Liver (tissue), 9 donors: ENCODE results near the gene ANKRD2. TPM values are rescaled to one million over a fixed set of nuclear protein-coding genes. Genes with fewer than 3 reads are reported as not detected.

Experiments used
- DNase-seq: peaks from one replicate; pipeline ENCODE4 v3.0.0-alpha.2; 2017; ENCODE audit warnings: low spot score
- H3K27ac ChIP-seq, 2 donors: one replicate each; pipeline ENCODE4 v1.7.0; 2013; ENCODE audit warnings: inconsistent platforms in 2 of 2, low read length in 2 of 2, control low read depth in 1 of 2, low read depth in 1 of 2, mild to moderate bottlenecking in 1 of 2
- H3K27me3 ChIP-seq, 4 donors: one replicate each; pipeline versions ENCODE4 v1.6.1 to v1.7.0; 2013; ENCODE audit warnings: low read length in 3 of 4, inconsistent platforms in 1 of 4, mild to moderate bottlenecking in 1 of 4, moderate library complexity in 1 of 4; ENCODE audit not compliant: control insufficient read depth in 4 of 4, insufficient read depth in 4 of 4
- H3K36me3 ChIP-seq, 4 donors: one replicate each; pipeline versions ENCODE4 v1.6.1 to v1.7.0; 2013; ENCODE audit warnings: low read length in 3 of 4, mild to moderate bottlenecking in 3 of 4, low read depth in 1 of 4, moderate library complexity in 1 of 4; ENCODE audit not compliant: control insufficient read depth in 4 of 4, insufficient read depth in 3 of 4
- H3K4me1 ChIP-seq, 4 donors: one replicate each; pipeline versions ENCODE4 v1.6.1 to v1.7.0; 2013; ENCODE audit warnings: low read length in 3 of 4, mild to moderate bottlenecking in 3 of 4, moderate library complexity in 1 of 4; ENCODE audit not compliant: control insufficient read depth in 4 of 4, insufficient read depth in 4 of 4
- H3K4me3 ChIP-seq, 3 donors: one replicate each; pipeline versions ENCODE4 v1.6.1 to v1.7.0; 2013; ENCODE audit warnings: low read length in 3 of 3, control low read depth in 1 of 3, low read depth in 1 of 3, mild to moderate bottlenecking in 1 of 3
- H3K9ac ChIP-seq, 2 donors: one replicate each; pipeline ENCODE4 v1.7.0; 2013; ENCODE audit warnings: low read length in 2 of 2, mild to moderate bottlenecking in 2 of 2, moderate library complexity in 2 of 2, control low read depth in 1 of 2, low read depth in 1 of 2
- H3K9me3 ChIP-seq, 4 donors: one replicate each; pipeline versions ENCODE4 v1.6.1 to v1.7.0; 2013; ENCODE audit warnings: low read length in 3 of 4; ENCODE audit not compliant: control insufficient read depth in 4 of 4
- CTCF ChIP-seq: fragments of 150-350 bp; IDR thresholded peaks from 2 replicates; pipeline ENCODE4 v1.5.1; 2017; ENCODE audit warnings: improper control_type of control experiment, low read depth, low read length; ENCODE audit not compliant: missing input control
- FOXA2 ChIP-seq: IDR thresholded peaks from 2 replicates; pipeline ENCODE4 v1.6.1; 2016; ENCODE audit warnings: antibody characterized with exemption
- HNF4A ChIP-seq, 2 donors: conservative IDR thresholded peaks; 2 replicates each; pipeline ENCODE4 v1.6.1; 2016; ENCODE audit warnings: antibody characterized with exemption in 2 of 2, mild to moderate bottlenecking in 2 of 2
- HNF4G ChIP-seq: IDR thresholded peaks from 2 replicates; pipeline ENCODE4 v1.6.1; 2016; ENCODE audit warnings: antibody characterized with exemption
- JUND ChIP-seq, 2 donors: IDR thresholded peaks; 2 replicates each; pipeline ENCODE4 v1.6.1; 2016; ENCODE audit warnings: antibody characterized with exemption in 2 of 2
- NR2F2 ChIP-seq: IDR thresholded peaks from 2 replicates; pipeline ENCODE4 v1.6.1; 2016; ENCODE audit warnings: antibody characterized with exemption
- RAD21 ChIP-seq, 2 donors: IDR thresholded peaks; 2 replicates each; pipeline ENCODE4 v1.6.1; 2016; ENCODE audit warnings: antibody characterized with exemption in 2 of 2, mild to moderate bottlenecking in 2 of 2
- RXRA ChIP-seq, 2 donors: IDR thresholded peaks; 2 replicates each; pipeline ENCODE4 v1.6.1; 2017 to 2018; ENCODE audit warnings: antibody characterized with exemption in 2 of 2, mild to moderate bottlenecking in 1 of 2
- SP1 ChIP-seq: IDR thresholded peaks from 2 replicates; pipeline ENCODE4 v1.6.1; 2018; ENCODE audit warnings: antibody characterized with exemption, mild to moderate bottlenecking
- TAF1 ChIP-seq: conservative IDR thresholded peaks from 2 replicates; pipeline ENCODE4 v1.6.1; 2016; ENCODE audit warnings: antibody characterized with exemption, mild to moderate bottlenecking
- YY1 ChIP-seq: IDR thresholded peaks from 2 replicates; pipeline ENCODE4 v1.6.1; 2016; ENCODE audit warnings: antibody characterized with exemption, mild to moderate bottlenecking
- WGBS: extraction: QIAGEN DNeasy Blood & Tissue Kit; methylation state at CpG from one replicate; pipeline ENCODE4 v1.1.7; 2013; 5-methylcytosine and 5-hydroxymethylcytosine counted together
- polyA plus RNA-seq, 2 donors: library from polyadenylated mRNA; stranded (reverse) in 1 of 2; unstranded in 1 of 2; fragments of 200-250 nt in 1 of 2; fragments of >200 nt in 1 of 2; fragmentation: Nextera tagmentation in 1 of 2; extraction: Ambion mirVana in 1 of 2; gene quantifications; one replicate each; pipeline versions ENCODE4 v1.2.1 to v1.2.3, GENCODE V29; 2013 to 2015
- total RNA-seq, 2 donors: library from RNA; depleted of rRNA; stranded (reverse); fragments of >200 nt; gene quantifications; one replicate each; pipeline ENCODE4 v1.2.3, GENCODE V29; 2014
- TF ChIP-seq, protein P1 (sequence below): IDR thresholded peaks from 2 replicates; pipeline ENCODE4 v1.6.1; 2016; ENCODE audit warnings: antibody characterized with exemption, mild to moderate bottlenecking
- TF ChIP-seq, protein P2 (sequence below): IDR thresholded peaks from 2 replicates; pipeline ENCODE4 v1.6.1; 2016; ENCODE audit warnings: antibody characterized with exemption
- TF ChIP-seq, protein P3 (sequence below): IDR thresholded peaks from 2 replicates; pipeline ENCODE4 v1.6.1; 2016; ENCODE audit warnings: antibody characterized with exemption
- donor health status: healthy.
- donor health status: healthy.
- donor health status: healthy.
- donor health status: healthy.
- donor health status: healthy.

Gene ANKRD2
- total and polyA plus RNA-seq, 4 donors = not detected

DNA sequence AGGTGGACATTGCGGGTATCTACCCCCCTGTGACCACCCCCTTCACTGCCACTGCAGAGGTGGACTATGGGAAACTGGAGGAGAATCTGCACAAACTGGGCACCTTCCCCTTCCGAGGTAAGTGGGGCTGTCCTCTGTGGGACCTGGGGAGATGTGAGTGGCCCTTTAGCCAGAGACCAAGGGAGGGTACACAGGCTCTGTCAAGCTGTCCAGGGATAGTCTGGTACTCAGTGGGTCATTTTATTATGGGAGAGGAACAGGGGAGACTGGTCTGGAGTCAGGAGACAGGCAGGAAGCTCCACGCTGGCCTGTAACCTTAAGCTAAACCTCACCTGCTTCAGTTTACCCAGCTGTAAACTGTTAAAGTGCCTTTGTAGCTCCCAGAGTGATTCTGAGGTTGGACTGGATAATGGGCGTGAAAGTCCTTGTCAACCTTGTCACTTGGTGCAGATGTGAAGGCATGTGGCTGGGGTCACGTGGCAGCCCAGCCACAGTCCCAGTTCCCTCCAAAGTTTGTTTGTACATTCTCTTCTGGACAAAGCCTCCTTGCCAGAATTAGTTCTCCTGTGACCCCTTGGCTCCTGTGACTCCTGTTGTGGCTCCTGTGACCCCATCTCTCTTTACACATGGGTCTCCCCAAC lies 12.3 kb downstream of the ANKRD2 start:
- no peak for DNase-seq
- H3K27me3 ChIP-seq = no peaks in the 10 kb centered on the region
- 41% methylated on average over 5 of the region's 5 CpGs for WGBS
- peaks cover 7 to 52% (median 35%) of the 10 kb centered on the region in 4 donors for H3K4me1 ChIP-seq
- H3K27ac ChIP-seq = peak overlapping the region; percentile 87 to 89
- H3K9ac ChIP-seq = peak overlapping the region in 1 of 2 donors; percentile 78
- H3K36me3 ChIP-seq = no peaks in the 10 kb centered on the region
- H3K4me3 ChIP-seq = peak overlapping the region; percentile 16 to 56 (median 33)
- TF ChIP-seq HNF4A (conservative IDR thresholded peaks at IDR 0.05) (peak in 1 of 2 donors; percentile 54), HNF4G (no peak), NR2F2 (peak; percentile 39), SP1 (peak; percentile 20), RXRA (IDR thresholded peaks at IDR 0.05) (peak; percentile 45 to 74), FOXA2 (no peak), YY1 (peak; percentile 58)
- TF ChIP-seq, protein P1, sequence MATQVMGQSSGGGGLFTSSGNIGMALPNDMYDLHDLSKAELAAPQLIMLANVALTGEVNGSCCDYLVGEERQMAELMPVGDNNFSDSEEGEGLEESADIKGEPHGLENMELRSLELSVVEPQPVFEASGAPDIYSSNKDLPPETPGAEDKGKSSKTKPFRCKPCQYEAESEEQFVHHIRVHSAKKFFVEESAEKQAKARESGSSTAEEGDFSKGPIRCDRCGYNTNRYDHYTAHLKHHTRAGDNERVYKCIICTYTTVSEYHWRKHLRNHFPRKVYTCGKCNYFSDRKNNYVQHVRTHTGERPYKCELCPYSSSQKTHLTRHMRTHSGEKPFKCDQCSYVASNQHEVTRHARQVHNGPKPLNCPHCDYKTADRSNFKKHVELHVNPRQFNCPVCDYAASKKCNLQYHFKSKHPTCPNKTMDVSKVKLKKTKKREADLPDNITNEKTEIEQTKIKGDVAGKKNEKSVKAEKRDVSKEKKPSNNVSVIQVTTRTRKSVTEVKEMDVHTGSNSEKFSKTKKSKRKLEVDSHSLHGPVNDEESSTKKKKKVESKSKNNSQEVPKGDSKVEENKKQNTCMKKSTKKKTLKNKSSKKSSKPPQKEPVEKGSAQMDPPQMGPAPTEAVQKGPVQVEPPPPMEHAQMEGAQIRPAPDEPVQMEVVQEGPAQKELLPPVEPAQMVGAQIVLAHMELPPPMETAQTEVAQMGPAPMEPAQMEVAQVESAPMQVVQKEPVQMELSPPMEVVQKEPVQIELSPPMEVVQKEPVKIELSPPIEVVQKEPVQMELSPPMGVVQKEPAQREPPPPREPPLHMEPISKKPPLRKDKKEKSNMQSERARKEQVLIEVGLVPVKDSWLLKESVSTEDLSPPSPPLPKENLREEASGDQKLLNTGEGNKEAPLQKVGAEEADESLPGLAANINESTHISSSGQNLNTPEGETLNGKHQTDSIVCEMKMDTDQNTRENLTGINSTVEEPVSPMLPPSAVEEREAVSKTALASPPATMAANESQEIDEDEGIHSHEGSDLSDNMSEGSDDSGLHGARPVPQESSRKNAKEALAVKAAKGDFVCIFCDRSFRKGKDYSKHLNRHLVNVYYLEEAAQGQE = no peak
- TF ChIP-seq, protein P2, sequence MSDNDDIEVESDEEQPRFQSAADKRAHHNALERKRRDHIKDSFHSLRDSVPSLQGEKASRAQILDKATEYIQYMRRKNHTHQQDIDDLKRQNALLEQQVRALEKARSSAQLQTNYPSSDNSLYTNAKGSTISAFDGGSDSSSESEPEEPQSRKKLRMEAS = peak; percentile 90
- H3K9me3 ChIP-seq = no peaks in the 10 kb centered on the region

DNA sequence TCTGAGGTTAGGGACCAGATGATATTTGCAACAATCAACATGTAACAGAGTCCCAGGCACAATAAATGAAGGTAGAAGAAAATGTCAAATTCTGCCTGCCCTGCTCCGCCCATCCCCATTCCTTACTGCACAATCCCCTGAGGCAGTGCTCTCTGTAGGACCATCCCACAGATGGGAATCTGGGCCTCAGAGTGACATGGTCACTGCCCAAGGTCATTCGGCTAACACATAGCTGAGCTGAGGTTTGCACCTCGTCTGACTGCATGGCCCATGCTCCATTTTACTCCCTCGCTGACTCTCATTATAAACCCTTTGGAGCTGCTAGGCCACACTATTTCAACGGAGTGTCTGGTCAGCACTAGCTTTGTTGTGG lies 12.8 kb downstream of the ANKRD2 start:
- no peak for TF ChIP-seq NR2F2
- peak; percentile 36 for TF ChIP-seq YY1
- Histone ChIP-seq H3K4me1 (peaks cover 7 to 52% (median 37%) of the 10 kb centered on the region in 4 donors), H3K9me3 (no peaks in the 10 kb centered on the region), H3K36me3 (no peaks in the 10 kb centered on the region), H3K27me3 (no peaks in the 10 kb centered on the region), H3K4me3 (peak overlapping the region; percentile 14 to 56 (median 33)), H3K9ac (peak overlapping the region in 1 of 2 donors; percentile 78), H3K27ac (peak overlapping the region; percentile 87 to 89)
- no peak for DNase-seq
- 55% methylated on average over 5 of the region's 5 CpGs for WGBS

- H3K4me1 ChIP-seq = peaks cover 7 to 52% (median 39%) of the 10 kb centered on the region in 4 donors
- WGBS = 87% methylated on average over 2 of the region's 2 CpGs
- H3K4me3 ChIP-seq = no peak overlapping the region
- no peaks in the 10 kb centered on the region for H3K9me3 ChIP-seq
- H3K36me3 ChIP-seq = no peaks in the 10 kb centered on the region
- H3K27ac ChIP-seq = no peak overlapping the region
- no peak for DNase-seq
- no peaks in the 10 kb centered on the region for H3K27me3 ChIP-seq
- H3K9ac ChIP-seq = no peak overlapping the region
- TF ChIP-seq NR2F2 = no peak
- TF ChIP-seq TAF1 = no peak
- no peak for TF ChIP-seq FOXA2
- TF ChIP-seq, protein P1 = no peak
- TF ChIP-seq, protein P3, sequence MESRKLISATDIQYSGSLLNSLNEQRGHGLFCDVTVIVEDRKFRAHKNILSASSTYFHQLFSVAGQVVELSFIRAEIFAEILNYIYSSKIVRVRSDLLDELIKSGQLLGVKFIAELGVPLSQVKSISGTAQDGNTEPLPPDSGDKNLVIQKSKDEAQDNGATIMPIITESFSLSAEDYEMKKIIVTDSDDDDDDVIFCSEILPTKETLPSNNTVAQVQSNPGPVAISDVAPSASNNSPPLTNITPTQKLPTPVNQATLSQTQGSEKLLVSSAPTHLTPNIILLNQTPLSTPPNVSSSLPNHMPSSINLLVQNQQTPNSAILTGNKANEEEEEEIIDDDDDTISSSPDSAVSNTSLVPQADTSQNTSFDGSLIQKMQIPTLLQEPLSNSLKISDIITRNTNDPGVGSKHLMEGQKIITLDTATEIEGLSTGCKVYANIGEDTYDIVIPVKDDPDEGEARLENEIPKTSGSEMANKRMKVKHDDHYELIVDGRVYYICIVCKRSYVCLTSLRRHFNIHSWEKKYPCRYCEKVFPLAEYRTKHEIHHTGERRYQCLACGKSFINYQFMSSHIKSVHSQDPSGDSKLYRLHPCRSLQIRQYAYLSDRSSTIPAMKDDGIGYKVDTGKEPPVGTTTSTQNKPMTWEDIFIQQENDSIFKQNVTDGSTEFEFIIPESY = no peak
- no peak for TF ChIP-seq CTCF
- TF ChIP-seq RAD21 (IDR thresholded peaks at IDR 0.05) = no peak
- TF ChIP-seq RXRA (IDR thresholded peaks at IDR 0.05) = no peak
- no peak for TF ChIP-seq JUND (IDR thresholded peaks at IDR 0.05)
- no peak for TF ChIP-seq YY1
- TF ChIP-seq, protein P2 = no peak
- no peak for TF ChIP-seq SP1
Observed at GRCh38 chr10:97587183-97587582, 14.6 kb downstream of the ANKRD2 start.
